ENCODE measurements around the gene PCDHGB4.
A peak's percentile ranks its signal among the peaks of the same experiment; 100 is the strongest.
"Not testable (repeated sequence)": the region's sequence is repeated elsewhere in the genome, so short reads cannot be mapped to it uniquely, and the experiment has no call there.

PCDHGB4 gene

DNA sequence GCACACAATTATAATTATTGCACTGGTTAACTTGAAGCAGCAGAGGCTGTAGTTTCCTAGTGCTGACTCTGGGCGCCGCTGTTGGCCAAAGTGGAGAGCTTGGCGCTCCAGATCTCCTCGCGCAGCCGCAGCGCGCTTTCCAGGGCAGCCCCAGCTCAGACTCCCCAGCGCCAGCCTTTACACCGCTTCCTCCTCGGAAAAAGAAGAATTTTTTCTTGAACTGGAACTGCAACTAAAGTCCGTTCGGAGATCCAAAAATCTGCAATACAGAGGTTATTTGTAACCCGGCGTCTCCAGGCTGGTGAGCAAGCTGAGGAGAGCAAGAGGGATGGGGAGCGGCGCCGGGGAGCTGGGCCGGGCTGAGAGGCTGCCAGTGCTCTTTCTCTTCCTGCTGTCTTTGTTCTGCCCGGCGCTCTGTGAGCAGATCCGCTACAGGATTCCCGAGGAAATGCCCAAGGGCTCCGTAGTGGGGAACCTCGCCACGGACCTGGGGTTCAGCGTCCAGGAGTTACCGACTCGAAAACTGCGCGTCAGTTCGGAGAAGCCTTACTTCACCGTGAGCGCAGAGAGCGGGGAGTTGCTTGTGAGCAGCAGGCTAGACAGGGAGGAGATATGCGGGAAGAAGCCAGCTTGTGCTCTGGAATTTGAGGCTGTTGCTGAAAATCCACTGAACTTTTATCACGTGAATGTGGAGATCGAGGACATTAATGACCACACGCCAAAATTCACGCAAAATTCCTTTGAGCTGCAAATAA lies at the start of gene PCDHGB4:
Gene PCDHGB4, plus strand, starts transcription at position 142 of the 755 bp plus-strand sequence. Its CDS starts 187 bp downstream, at position 329.
- Histone ChIP-seq H3K9me3 (ENCODE audit: control insufficient read depth in 5 of 5, low read length in 5 of 5) (peaks cover 34 to 88% (median 69%) of the 10 kb centered on the region in 5 donors), H3K4me3 (ENCODE audit: low read depth in 1 of 5, low read length in 5 of 5) (peak within 1 kb of the TSS; percentile 0 to 52 (median 50)), H3K27me3 (ENCODE audit: control insufficient read depth in 5 of 5, insufficient read depth in 4 of 5, low read length in 5 of 5) (peaks cover 0 to 14% (median 0%) of the 10 kb centered on the region in 5 donors)
- H3K36me3 ChIP-seq (ENCODE audit: control insufficient read depth in 5 of 5, insufficient read depth in 5 of 5, low read length in 5 of 5); H3K27ac ChIP-seq (ENCODE audit: low read depth, low read length); H3K4me1 ChIP-seq (ENCODE audit: control insufficient read depth in 5 of 5, insufficient read depth in 5 of 5, low read length in 5 of 5); H3K9ac ChIP-seq (ENCODE audit: low read length in 5 of 5): not testable (repeated sequence)

DNA sequence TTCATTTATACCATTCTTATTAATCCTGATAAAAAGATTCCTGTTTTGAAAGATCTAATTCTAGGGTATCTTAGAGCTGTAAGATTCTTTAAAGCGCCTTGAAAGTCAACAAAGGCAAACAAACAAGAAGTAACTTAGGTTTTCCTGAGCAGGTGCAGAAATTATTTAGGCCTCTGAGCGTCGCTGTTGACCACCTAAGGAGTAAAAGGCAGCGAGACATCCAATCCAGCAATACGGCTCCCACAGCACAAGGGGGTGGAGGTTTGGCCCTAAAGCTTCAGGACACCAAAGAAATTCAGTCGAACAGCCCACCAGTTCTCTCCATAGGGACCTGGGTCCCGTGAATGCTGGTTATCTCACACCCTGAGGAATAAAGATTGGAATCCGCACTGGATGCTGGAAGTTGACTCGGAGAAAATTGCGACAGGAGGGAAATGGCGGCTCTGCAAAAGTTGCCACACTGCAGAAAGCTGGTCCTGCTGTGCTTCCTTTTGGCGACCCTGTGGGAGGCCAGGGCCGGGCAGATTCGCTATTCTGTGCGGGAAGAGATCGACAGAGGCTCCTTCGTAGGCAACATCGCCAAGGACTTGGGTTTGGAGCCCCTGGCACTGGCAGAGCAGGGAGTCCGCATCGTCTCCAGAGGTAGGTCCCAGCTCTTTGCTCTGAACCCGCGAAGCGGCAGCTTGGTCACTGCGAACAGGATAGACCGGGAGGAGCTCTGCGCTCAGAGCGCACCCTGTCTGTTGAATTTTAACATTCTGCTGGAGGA lies 48.8 kb upstream of the PCDHGB4 start, which contains the start of gene PCDHGA2:
Gene PCDHGA2, plus strand, starts transcription at position 223 of the 769 bp plus-strand sequence.
- no peaks in the 10 kb centered on the region for H3K36me3 ChIP-seq (ENCODE audit: control insufficient read depth in 5 of 5, insufficient read depth in 5 of 5, low read length in 5 of 5)
- peaks cover 0 to 14% (median 2%) of the 10 kb centered on the region in 5 donors for H3K27me3 ChIP-seq (ENCODE audit: control insufficient read depth in 5 of 5, insufficient read depth in 4 of 5, low read length in 5 of 5)
- H3K9me3 ChIP-seq (ENCODE audit: control insufficient read depth in 5 of 5, low read length in 5 of 5): peaks cover 19 to 53% (median 43%) of the 10 kb centered on the region in 5 donors
- no peak within 1 kb of the TSS for H3K27ac ChIP-seq (ENCODE audit: low read depth, low read length)
- peaks cover 0 to 12% (median 9%) of the 10 kb centered on the region in 5 donors for H3K4me1 ChIP-seq (ENCODE audit: control insufficient read depth in 5 of 5, insufficient read depth in 5 of 5, low read length in 5 of 5)
- peak within 1 kb of the TSS; percentile 42 to 68 (median 62) for H3K4me3 ChIP-seq (ENCODE audit: low read depth in 1 of 5, low read length in 5 of 5)
- H3K9ac ChIP-seq (ENCODE audit: low read length in 5 of 5): no peak within 1 kb of the TSS

DNA sequence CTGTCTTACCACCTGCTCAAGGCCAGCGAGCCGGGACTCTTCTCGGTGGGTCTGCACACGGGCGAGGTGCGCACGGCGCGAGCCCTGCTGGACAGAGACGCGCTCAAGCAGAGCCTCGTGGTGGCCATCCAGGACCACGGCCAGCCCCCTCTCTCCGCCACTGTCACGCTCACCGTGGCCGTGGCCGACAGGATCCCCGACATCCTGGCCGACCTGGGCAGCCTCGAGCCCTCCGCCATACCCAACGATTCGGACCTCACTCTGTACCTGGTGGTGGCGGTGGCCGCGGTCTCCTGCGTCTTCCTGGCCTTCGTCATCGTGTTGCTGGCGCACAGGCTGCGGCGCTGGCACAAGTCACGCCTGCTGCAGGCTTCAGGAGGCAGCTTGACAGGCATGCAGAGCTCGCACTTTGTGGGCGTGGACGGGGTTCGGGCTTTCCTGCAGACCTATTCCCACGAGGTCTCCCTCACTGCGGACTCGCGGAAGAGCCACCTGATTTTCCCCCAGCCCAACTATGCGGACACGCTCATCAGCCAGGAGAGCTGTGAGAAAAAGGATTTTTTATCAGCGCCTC lies 46.6 kb upstream of the PCDHGB4 start:
- not testable (repeated sequence) for H3K9ac ChIP-seq (ENCODE audit: low read length in 5 of 5); H3K36me3 ChIP-seq (ENCODE audit: control insufficient read depth in 5 of 5, insufficient read depth in 5 of 5, low read length in 5 of 5); H3K27ac ChIP-seq (ENCODE audit: low read depth, low read length)
- Histone ChIP-seq H3K9me3 (ENCODE audit: control insufficient read depth in 5 of 5, low read length in 5 of 5) (peaks cover 33 to 69% (median 58%) of the 10 kb centered on the region in 5 donors), H3K4me3 (ENCODE audit: low read depth in 1 of 5, low read length in 5 of 5) (peak overlapping the region in 2 of 5 donors; percentile 28), H3K4me1 (ENCODE audit: control insufficient read depth in 5 of 5, insufficient read depth in 5 of 5, low read length in 5 of 5) (peaks cover 0 to 19% (median 9%) of the 10 kb centered on the region in 5 donors), H3K27me3 (ENCODE audit: control insufficient read depth in 5 of 5, insufficient read depth in 4 of 5, low read length in 5 of 5) (peaks cover 0 to 14% (median 3%) of the 10 kb centered on the region in 5 donors)

DNA sequence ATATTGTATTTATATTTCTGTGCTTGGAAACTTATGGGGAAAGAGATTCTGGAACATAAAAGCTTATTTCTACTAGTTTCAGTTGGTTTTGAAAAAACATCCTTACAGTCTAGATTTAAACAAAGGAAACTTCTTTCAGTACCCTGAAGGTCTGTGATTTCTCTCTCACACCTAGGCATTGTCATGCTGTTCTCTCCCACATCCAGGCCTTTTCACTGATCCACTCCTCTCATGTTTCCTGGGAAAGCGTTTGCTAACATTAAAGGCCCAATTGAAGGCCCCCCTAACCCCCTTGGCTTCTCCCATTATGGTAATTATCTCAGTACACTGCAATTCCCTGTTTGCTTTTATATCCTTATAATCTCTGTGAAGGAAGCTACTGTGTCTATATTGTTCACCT lies 44.7 kb upstream of the PCDHGB4 start:
- H3K9ac ChIP-seq (ENCODE audit: low read length in 5 of 5): no peak overlapping the region
- peaks cover 0 to 14% (median 3%) of the 10 kb centered on the region in 5 donors for H3K27me3 ChIP-seq (ENCODE audit: control insufficient read depth in 5 of 5, insufficient read depth in 4 of 5, low read length in 5 of 5)
- no peaks in the 10 kb centered on the region for H3K36me3 ChIP-seq (ENCODE audit: control insufficient read depth in 5 of 5, insufficient read depth in 5 of 5, low read length in 5 of 5)
- peaks cover 0 to 19% (median 9%) of the 10 kb centered on the region in 5 donors for H3K4me1 ChIP-seq (ENCODE audit: control insufficient read depth in 5 of 5, insufficient read depth in 5 of 5, low read length in 5 of 5)
- H3K4me3 ChIP-seq (ENCODE audit: low read depth in 1 of 5, low read length in 5 of 5): peak overlapping the region in 1 of 5 donors; percentile 15
- H3K27ac ChIP-seq (ENCODE audit: low read depth, low read length): no peak overlapping the region
- H3K9me3 ChIP-seq (ENCODE audit: control insufficient read depth in 5 of 5, low read length in 5 of 5): peaks cover 26 to 64% (median 59%) of the 10 kb centered on the region in 5 donors

DNA sequence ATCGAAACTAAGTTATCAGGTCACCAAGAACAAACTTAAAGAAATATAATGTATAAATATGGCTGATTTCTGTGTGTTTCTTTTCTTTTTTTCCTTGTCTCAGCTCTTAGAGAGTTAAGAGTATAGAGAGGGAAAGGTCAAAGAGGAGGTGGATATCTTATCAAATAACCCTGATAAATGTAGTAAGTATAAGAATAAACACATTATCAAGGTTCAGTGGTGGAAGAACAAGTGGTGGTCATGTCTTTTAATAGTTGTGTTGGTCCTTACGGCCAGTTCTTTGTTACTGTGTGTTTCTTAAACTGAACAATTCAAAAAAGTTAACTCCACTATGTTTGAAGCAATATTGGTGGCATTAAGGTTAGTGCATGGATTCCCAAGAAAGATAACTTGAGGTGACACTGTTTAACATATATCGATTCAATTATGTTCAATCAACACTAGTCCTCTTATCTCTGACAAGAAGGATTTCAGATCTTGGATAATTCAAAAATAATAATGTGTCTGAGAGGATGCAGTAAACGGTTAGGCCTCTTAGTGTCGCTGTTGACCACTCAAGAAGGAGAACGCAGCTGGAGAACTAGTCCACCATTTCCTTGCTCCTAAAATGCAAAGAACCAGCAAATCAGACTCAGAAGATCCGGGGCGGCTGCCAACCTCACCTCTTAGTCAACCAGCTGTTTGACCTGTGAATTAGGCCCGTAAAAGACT lies 44.1 kb upstream of the PCDHGB4 start, which contains the start of gene PCDHGA3:
Gene PCDHGA3, plus strand, starts transcription at position 588 of the 711 bp plus-strand sequence. CDS start 205 bp downstream, outside the sequence.
- Histone ChIP-seq H3K9ac (ENCODE audit: low read length in 5 of 5) (peak within 1 kb of the TSS in 1 of 5 donors; percentile 41), H3K36me3 (ENCODE audit: control insufficient read depth in 5 of 5, insufficient read depth in 5 of 5, low read length in 5 of 5) (no peaks in the 10 kb centered on the region), H3K27ac (ENCODE audit: low read depth, low read length) (no peak within 1 kb of the TSS), H3K9me3 (ENCODE audit: control insufficient read depth in 5 of 5, low read length in 5 of 5) (peaks cover 26 to 65% (median 54%) of the 10 kb centered on the region in 5 donors), H3K4me3 (ENCODE audit: low read depth in 1 of 5, low read length in 5 of 5) (peak within 1 kb of the TSS; percentile 52 to 67 (median 61)), H3K4me1 (ENCODE audit: control insufficient read depth in 5 of 5, insufficient read depth in 5 of 5, low read length in 5 of 5) (peaks cover 0 to 19% (median 9%) of the 10 kb centered on the region in 5 donors), H3K27me3 (ENCODE audit: control insufficient read depth in 5 of 5, insufficient read depth in 4 of 5, low read length in 5 of 5) (peaks cover 0 to 12% (median 3%) of the 10 kb centered on the region in 5 donors)

DNA sequence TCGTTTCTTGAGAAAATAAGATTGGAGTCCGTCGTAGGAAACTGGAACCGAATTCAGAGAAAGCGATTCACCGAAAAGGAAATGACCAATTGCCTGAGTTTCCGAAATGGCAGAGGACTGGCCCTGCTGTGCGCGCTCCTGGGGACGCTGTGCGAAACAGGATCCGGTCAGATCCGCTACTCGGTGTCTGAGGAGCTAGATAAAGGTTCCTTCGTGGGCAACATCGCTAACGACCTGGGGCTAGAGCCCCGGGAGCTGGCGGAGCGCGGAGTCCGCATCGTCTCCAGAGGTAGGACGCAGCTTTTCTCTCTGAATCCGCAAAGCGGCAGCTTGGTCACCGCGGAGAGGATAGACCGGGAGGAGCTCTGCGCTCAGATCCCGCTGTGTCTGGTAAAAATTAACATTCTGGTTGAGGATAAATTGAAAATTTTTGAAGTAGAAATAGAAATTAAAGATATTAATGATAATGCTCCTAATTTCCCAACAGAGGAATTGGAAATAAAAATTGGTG lies 43.5 kb upstream of the PCDHGB4 start:
- Histone ChIP-seq H3K4me1 (ENCODE audit: control insufficient read depth in 5 of 5, insufficient read depth in 5 of 5, low read length in 5 of 5) (peaks cover 0 to 15% (median 5%) of the 10 kb centered on the region in 5 donors), H3K9ac (ENCODE audit: low read length in 5 of 5) (peak overlapping the region in 1 of 5 donors; percentile 41), H3K27ac (ENCODE audit: low read depth, low read length) (no peak overlapping the region), H3K36me3 (ENCODE audit: control insufficient read depth in 5 of 5, insufficient read depth in 5 of 5, low read length in 5 of 5) (no peaks in the 10 kb centered on the region), H3K9me3 (ENCODE audit: control insufficient read depth in 5 of 5, low read length in 5 of 5) (peaks cover 29 to 65% (median 54%) of the 10 kb centered on the region in 5 donors), H3K4me3 (ENCODE audit: low read depth in 1 of 5, low read length in 5 of 5) (peak overlapping the region; percentile 52 to 67 (median 61)), H3K27me3 (ENCODE audit: control insufficient read depth in 5 of 5, insufficient read depth in 4 of 5, low read length in 5 of 5) (peaks cover 0 to 15% (median 3%) of the 10 kb centered on the region in 5 donors)

DNA sequence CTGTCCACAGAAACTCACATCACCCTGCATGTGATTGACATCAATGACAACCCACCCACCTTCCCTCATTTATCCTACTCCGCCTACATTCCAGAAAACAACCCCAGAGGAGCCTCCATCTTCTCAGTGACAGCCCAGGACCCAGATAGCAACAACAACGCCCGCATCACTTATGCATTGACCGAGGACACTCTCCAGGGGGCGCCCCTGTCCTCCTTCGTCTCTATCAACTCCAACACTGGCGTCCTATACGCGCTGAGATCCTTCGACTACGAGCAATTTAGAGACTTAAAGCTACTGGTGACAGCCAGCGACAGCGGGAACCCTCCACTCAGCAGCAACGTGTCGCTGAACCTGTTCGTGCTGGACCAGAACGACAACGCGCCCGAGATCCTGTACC lies 42.2 kb upstream of the PCDHGB4 start:
- Histone ChIP-seq H3K36me3 (ENCODE audit: control insufficient read depth in 5 of 5, insufficient read depth in 5 of 5, low read length in 5 of 5) (no peaks in the 10 kb centered on the region), H3K9ac (ENCODE audit: low read length in 5 of 5) (no peak overlapping the region), H3K4me3 (ENCODE audit: low read depth in 1 of 5, low read length in 5 of 5) (peak overlapping the region in 4 of 5 donors; percentile 4 to 61 (median 42)), H3K9me3 (ENCODE audit: control insufficient read depth in 5 of 5, low read length in 5 of 5) (peaks cover 22 to 59% (median 49%) of the 10 kb centered on the region in 5 donors), H3K4me1 (ENCODE audit: control insufficient read depth in 5 of 5, insufficient read depth in 5 of 5, low read length in 5 of 5) (peaks cover 0 to 12% (median 0%) of the 10 kb centered on the region in 5 donors), H3K27me3 (ENCODE audit: control insufficient read depth in 5 of 5, insufficient read depth in 4 of 5, low read length in 5 of 5) (peaks cover 0 to 6% (median 3%) of the 10 kb centered on the region in 5 donors), H3K27ac (ENCODE audit: low read depth, low read length) (no peak overlapping the region)

DNA sequence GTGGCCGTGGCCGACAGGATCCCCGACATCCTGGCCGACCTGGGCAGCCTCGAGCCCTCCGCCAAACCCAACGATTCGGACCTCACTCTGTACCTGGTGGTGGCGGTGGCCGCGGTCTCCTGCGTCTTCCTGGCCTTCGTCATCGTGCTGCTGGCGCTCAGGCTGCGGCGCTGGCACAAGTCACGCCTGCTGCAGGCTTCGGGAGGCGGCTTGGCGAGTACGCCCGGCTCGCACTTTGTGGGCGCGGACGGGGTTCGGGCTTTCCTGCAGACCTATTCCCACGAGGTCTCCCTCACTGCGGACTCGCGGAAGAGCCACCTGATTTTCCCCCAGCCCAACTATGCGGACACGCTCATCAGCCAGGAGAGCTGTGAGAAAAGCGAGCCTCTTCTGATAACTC lies 41.5 kb upstream of the PCDHGB4 start:
- H3K9me3 ChIP-seq (ENCODE audit: control insufficient read depth in 5 of 5, low read length in 5 of 5): peaks cover 25 to 58% (median 52%) of the 10 kb centered on the region in 5 donors
- H3K27ac ChIP-seq (ENCODE audit: low read depth, low read length); H3K4me3 ChIP-seq (ENCODE audit: low read depth in 1 of 5, low read length in 5 of 5); H3K36me3 ChIP-seq (ENCODE audit: control insufficient read depth in 5 of 5, insufficient read depth in 5 of 5, low read length in 5 of 5); H3K9ac ChIP-seq (ENCODE audit: low read length in 5 of 5); H3K27me3 ChIP-seq (ENCODE audit: control insufficient read depth in 5 of 5, insufficient read depth in 4 of 5, low read length in 5 of 5): not testable (repeated sequence)
- peaks cover 0 to 12% (median 0%) of the 10 kb centered on the region in 5 donors for H3K4me1 ChIP-seq (ENCODE audit: control insufficient read depth in 5 of 5, insufficient read depth in 5 of 5, low read length in 5 of 5)

All from subcutaneous abdominal adipose tissue (tissue), 5 donors.